GM19324 (cell line): Measurements from ENCODE around the gene AMBP.

Experiments used
- ATAC-seq: cut with Tn5 transposase; IDR thresholded peaks from one replicate; pipeline ENCODE4 v1.9.1; 2021; ENCODE audit warnings: mild to moderate bottlenecking, moderate library complexity; ENCODE audit not compliant: unreplicated experiment, low FRiP score

Gene AMBP

GRCh38 chr9:114077162-114077837 is 800 bp downstream of the AMBP start:
- ATAC-seq, result no peak

DNA sequence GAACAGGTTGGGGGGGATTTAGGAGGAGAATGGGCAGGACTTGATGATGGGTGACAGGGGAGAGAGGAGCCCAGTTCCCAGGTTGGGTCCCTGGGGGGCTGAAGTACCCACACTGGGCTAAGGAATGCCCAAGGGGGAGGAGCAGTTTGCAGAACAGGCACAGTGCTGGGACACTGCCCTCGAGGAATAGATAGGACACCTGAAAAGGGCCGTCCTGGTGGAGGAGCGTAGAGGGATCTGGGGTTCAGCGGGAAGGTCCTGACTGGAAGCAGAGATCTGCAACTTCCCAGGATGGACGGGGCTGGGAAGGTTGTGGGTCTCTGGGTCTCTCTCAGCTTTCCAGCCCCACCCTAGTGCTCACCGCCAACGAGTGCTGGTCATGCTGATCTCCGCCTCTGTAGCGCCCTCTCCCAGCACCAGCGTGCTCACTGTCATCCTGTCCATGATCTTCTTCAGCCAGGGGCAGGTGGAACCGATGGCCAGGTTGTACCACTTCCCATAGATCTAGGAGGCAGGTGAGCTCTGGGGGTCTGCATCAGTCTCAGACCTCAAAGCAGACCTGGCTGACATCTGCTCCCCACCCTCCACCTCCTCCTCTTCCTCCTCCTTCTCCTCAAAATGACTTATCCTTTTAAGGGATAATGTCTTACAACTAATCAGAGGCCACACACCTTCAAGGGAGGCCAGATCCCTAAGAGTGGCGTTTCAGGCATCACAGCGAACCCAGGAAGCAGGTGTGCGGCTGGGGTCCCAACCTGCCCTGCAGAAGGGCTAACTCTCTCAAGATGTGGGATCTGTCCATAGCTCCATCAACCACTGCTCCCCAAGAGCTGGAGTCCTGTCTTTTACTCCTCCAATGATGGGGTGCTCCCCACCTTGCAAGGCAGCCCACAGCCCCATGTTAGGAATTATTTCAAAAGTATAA is 1.6 kb downstream of the AMBP start:
- ATAC-seq, result no peak

DNA sequence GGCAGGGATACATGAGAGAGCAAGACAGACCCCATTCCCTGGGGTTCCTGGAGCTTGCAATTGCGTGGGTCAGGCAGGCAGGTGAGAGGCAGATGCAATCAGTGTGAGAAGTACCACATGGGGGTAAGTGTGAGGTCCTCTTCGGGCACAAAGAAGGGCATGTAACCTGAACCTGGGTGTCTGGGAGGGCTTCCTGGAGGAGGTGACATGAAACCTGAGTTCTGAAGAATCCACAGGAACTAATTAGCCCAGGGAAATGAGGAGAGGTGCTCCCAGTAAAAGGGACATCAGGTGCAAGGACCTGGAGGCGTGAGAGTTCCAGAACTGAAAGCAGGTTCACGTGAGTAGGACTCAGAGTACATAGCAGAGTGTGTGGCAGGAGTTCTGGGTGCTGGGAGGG is 2.5 kb downstream of the AMBP start:
- ATAC-seq, result no peak

GRCh38 chr9:114072184-114073140 is 5.6 kb downstream of the AMBP start:
- no peak for ATAC-seq

DNA sequence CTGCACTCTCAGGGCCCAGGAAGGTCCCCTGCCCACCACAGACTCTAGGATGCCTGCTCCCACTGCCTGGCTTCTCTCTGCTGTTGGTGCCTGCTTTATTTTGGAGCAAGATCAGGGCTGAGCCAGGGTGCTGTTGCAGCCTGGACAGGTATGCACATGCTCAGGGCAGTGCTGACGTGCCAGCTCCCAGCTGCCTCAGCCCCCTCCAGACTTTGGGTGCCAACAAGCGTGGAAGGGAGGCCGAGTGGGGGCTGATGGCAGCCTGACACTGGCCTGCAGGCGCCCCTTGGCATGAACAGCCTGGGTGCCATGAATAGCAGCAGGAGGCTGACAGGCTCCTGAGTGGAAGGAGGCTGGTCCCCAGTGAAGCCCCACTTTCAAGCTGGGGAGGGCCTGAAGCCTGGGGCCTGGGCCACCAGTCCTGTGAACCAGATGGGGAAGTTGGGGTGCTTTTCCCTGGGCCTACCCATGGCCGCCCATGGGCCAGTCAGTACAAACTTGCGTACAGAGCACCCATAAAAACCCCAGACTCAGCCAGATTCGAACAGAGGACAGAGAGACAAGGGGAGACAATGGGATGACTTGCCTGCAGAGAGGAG is 6.8 kb downstream of the AMBP start:
- no peak for ATAC-seq

DNA sequence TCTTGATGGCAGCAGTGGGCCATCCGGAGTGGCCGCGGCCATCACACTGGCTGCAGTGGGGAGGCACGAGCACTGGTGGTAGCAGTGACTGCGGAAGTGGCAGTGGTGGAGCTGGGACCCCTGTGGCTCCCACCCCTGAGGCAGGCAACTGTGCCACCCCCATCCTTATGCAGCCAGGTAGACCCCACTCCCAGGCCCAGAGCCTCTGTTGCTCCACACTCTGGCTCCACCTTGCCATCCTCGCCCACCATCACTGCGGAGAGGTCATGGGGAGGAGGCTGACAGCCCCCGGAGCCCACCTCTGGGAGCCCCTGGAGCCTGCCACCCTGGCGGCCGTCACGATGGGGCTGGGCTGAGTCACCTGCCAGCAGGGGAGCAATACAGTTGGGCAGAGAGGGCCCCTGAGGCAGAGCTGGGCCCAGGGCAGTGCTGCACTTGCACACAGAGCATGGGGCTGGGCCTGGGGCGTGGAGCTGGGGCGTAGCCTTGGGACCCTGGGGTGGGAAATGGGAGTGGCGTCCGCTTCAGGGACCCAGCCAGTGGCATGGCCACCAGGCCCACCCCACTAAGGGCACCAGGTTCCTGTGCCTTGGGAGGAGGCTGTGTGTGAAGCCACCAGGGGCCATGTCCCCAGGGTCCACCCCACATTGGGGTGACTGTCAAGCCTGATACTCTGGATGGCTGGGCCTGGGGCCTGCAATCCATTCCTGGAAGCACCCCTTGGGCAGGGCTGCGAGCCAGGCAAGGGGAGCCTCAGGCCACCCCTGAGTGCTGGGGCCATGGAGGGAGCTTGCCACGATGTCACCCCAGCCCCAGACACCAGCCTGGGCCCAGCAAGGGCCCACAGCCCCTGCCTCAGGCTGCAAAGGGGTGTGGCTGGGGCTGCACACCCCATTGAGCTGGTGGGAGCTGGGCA is 7.7 kb downstream of the AMBP start:
- no peak for ATAC-seq

GRCh38 chr9:114069476-114070187 is 8.5 kb downstream of the AMBP start:
- ATAC-seq, result no peak

DNA sequence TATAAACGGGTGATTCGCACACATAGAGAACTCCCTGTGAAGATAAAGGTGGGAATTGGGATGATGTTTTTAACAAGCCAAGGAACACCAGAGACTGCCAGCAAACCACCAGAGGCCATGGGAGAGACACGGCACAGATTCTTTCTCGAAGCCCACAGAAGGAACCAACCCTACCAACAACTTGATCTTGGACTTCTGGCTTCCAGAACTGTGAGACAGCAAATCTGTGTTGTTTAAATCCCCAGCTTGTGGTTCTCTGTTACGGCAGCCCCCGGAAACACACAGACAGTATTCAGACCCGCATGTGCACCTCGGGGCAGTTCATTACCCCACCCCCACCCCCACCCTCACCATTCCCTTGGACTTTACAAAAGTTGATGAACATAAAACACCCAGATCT is 12.8 kb downstream of the AMBP start:
- no peak for ATAC-seq

GRCh38 chr9:114061830-114062474 is 16.1 kb downstream of the AMBP start:
- no peak for ATAC-seq

DNA sequence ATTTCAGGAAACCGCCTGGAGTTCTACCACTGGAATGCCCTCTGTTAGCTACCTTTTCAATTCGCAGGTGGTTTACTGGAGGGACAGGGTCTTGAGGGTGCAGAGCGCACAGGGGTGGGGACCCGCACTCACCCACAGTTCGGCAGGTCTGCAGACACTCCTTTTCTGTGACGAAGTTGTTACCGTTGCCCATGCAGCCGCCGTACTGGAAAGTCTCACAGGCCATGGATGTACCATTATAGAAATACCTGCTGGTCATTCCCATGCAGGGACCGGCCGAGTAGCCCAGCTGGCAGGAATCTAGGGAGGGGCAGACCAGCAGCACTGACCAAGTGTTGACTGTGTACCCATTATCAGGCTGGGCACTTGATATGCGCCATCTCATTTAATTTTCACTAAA is 16.8 kb downstream of the AMBP start:
- ATAC-seq, result no peak

DNA sequence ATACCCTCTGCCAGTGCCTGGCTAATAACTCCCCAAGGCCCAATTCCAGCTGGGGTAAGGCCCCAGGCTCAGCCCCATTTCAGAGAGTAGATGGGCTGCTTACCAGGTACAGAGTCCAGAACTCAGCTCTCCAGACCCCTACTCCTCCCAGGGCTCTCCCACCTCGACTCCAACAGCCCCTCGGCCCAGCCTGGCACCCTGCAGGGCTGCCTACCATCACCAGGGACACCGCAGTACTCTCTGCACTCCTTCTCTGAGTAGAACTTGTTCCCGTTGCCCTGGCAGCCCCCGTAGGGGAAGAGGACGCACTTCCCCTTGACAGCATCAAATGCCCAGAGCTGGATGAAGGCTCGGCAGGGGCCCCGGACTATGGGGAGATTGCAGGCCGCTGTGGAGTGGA is 17.4 kb downstream of the AMBP start:
- no peak for ATAC-seq

DNA sequence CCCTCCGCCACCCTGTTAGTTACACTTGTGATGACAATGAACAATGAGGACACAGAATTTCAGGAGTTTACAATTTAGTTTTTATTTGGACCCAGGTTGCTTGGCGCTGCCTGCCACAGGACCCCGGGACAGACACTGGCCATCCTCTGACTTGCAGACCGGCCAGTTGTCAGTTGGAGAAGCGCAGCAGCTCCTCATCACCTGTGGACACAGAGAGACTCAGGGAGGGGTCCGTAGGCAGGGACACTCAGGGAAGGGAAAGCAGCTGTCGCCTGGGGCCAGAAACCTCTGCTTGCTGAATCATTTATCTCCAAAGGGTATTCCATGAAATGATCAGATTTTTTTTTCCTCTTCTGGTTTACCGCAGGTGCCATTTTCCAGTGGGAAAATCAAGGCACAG is 18.0 kb downstream of the AMBP start:
- ATAC-seq, result no peak

- ATAC-seq, result no peak
These were observed 18.9 kb downstream of the AMBP start for GRCh38 chr9:114059047-114059803.

- no peak for ATAC-seq
These were observed 19.4 kb downstream of the AMBP start for GRCh38 chr9:114058688-114059046.

DNA sequence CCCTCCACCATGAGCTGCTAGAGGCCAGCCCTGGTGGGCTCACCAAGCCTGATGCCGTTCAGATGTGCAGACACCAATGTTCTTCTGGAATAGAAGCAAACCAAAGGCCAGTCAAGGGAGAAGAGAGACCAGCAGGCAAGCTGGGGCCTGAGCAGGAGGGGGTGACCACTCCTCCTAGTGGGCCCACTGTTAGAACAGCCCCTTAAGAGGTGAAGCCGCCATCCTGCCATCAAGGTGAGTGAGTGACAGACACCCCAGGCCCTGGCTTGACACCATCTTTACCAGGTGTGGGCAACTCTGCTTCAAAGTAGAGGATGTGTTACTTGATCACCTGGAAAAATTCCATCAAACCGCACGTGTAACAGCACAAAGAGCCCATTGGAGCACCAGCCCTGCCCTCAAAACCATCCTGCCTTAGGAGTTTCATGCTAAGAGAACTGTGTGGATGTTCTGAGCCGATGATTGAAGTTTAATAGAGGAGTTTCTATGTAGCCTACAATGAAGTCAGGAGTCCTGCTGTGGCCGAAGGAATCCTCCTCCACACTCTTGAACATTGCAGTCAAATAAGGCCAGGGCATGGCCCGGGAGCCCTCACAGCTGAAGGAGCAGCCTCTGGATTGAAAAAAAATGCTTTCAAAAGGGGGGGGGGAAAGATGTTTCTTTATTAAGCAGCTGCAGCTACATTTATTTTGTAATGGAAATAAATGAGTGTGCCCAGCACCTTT is 20.8 kb downstream of the AMBP start:
- ATAC-seq, result no peak

GRCh38 chr9:114056527-114056926 is 21.6 kb downstream of the AMBP start:
- no peak for ATAC-seq

- ATAC-seq, result no peak
These were observed 22.2 kb downstream of the AMBP start for GRCh38 chr9:114055894-114056293.
